ENCODE results near the gene CORIN. TPM values are rescaled to one million over a fixed set of nuclear protein-coding genes. Genes with fewer than 3 reads are reported as not detected.
"Not testable (repeated sequence)": the region's sequence is repeated elsewhere in the genome, so short reads cannot be mapped to it uniquely, and the experiment has no call there.

CORIN gene
- total and polyA plus RNA-seq, 11 donors, result 5.6 to 130 (median 40.1) TPM

GRCh38 chr4:47711183-47711582 is 126.7 kb downstream of the CORIN start:
- DNase-seq, result no peak
- Histone ChIP-seq H3K9me3 (no peaks in the 10 kb centered on the region), H3K27me3 (peaks cover 0 to 14% (median 0%) of the 10 kb centered on the region in 9 donors), H3K36me3 (no peaks in the 10 kb centered on the region), H3K4me1 (peaks cover 0 to 9% (median 0%) of the 10 kb centered on the region in 12 donors), H3K4me3 (no peak overlapping the region), H3K27ac (no peak overlapping the region)
- WGBS, 4 donors, result 90 to 95% (median 91%) methylated on average over 4 of the region's 4 CpGs
- intact Hi-C loops (cut with DNase I), result no loop called here
- ATAC-seq, result peak in 1 of 4 donors; percentile 10
- TF ChIP-seq, protein P1, sequence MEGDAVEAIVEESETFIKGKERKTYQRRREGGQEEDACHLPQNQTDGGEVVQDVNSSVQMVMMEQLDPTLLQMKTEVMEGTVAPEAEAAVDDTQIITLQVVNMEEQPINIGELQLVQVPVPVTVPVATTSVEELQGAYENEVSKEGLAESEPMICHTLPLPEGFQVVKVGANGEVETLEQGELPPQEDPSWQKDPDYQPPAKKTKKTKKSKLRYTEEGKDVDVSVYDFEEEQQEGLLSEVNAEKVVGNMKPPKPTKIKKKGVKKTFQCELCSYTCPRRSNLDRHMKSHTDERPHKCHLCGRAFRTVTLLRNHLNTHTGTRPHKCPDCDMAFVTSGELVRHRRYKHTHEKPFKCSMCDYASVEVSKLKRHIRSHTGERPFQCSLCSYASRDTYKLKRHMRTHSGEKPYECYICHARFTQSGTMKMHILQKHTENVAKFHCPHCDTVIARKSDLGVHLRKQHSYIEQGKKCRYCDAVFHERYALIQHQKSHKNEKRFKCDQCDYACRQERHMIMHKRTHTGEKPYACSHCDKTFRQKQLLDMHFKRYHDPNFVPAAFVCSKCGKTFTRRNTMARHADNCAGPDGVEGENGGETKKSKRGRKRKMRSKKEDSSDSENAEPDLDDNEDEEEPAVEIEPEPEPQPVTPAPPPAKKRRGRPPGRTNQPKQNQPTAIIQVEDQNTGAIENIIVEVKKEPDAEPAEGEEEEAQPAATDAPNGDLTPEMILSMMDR (IDR thresholded peaks at IDR 0.05), result no peak
- no peak for TF ChIP-seq POLR2A (IDR thresholded peaks at IDR 0.05)

DNA sequence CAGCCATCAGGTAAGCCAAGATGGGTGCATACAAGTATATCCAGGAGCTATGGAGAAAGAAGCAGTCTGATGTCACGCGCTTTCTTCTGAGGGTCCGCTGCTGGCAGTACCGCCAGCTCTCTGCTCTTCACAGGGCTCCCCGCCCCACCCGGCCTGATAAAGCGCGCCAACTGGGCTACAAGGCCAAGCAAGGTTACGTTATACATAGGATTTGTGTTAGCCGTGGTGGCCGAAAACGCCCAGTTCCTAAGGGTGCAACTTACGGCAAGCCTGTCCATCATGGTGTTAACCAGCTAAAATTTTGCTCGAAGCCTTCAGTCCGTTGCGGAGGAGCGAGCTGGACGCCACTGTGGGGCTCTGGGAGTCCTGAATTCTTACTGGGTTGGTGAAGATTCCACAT is 131.5 kb downstream of the CORIN start:
- H3K27me3 ChIP-seq, H3K9me3 ChIP-seq, H3K36me3 ChIP-seq, ATAC-seq: not testable (repeated sequence)
- DNase-seq, result peak in 1 of 5 donors; percentile 54
- intact Hi-C loops (cut with DNase I), result loop anchor here in 5 of 10 donors (5.0 to 10.0 kb wide), 6 partner anchors 36 to 208 kb away; partner anchors contain the start of genes CORIN (in 2 of the 5) and NFXL1 (in 1 of the 5)
- WGBS, 4 donors, result 96 to 98% (median 97%) methylated on average over 17 to 18 of the region's 18 CpGs
- peak overlapping the region in 2 of 12 donors; percentile 27 to 46 for H3K4me3 ChIP-seq
- H3K4me1 ChIP-seq, result peaks cover 0 to 15% (median 1%) of the 10 kb centered on the region in 12 donors
- H3K27ac ChIP-seq, result peak overlapping the region in 2 of 12 donors; percentile 35 to 71

DNA sequence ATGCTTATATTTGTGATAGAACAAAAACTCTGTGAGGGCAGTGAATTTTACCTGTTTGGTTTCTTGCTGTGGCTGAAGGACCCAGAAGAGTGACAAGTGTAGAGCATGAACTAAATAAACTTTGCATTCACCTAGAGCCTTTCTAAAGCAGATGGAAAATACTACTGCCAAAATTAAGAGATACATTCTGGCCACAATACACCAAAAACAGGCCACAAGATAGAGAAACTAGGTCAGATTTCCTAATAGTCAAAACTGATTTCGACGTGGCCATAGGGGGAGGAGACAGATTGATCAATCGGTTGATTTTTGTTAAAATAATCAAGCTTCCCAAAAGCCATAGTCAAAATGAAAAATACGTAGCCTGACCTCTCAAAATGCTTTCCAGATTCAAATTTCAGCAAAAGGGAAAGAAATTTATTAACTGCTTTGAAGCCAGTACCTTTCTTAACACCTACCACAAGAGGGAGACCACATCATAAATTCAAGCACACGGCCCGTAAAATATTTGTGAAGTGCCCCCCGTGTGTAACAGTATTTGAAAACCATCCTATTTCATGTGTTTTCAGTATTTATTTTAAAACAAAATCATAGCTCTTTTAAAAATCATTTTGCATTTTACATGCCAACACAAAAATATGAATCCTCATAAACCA is 132.4 kb downstream of the CORIN start:
- WGBS, 4 donors, result 38 to 43% (median 42%) methylated on average over 7 of the region's 7 CpGs

DNA sequence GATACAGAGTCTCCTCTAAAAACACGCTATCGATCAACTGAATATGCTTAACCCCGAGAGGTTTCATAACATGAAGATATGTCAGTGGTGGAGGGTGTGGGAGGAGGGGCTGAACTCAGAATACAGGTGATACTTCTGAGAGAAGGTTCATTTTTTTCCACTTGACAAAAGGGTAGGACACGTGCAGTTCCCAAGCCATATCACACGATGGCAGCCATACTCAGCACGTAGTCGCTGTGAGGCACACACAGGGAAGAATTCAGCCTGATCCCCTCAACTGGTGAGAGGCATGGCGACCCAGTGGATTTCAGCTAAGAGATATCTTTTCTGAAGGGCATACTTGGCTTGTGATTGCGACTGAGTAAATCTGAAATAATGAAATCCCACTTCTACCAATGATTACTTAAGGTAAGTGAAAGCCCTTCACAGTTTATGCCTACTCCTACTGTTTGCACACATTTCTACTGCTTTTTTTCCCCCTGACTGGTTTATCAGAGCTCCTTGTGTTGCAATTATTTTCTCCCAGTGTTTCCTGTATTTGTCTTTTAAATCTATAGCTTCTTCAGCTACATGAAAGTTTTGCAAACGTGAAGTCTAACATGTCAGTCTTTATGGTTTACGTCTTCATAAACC is 133.1 kb downstream of the CORIN start:
- H3K4me3 ChIP-seq, result peak overlapping the region; percentile 7 to 49 (median 29)
- peaks cover 0 to 3% (median 0%) of the 10 kb centered on the region in 9 donors for H3K27me3 ChIP-seq
- ATAC-seq (peak; percentile 89 to 97 (median 94)), DNase-seq (peak; percentile 13 to 67 (median 60))
- TF ChIP-seq, protein P1 (IDR thresholded peaks at IDR 0.05), result peak in 10 of 12 donors; percentile 28 to 61 (median 48)
- no peak for TF ChIP-seq POLR2A (IDR thresholded peaks at IDR 0.05)
- no peaks in the 10 kb centered on the region for H3K9me3 ChIP-seq
- intact Hi-C loops (cut with DNase I), result loop anchor here (1.0 to 10.0 kb wide), 10 partner anchors 37 to 210 kb away; partner anchors contain the start of genes CORIN (in 3 of the 10) and NFXL1 (in 1 of the 10)
- no peaks in the 10 kb centered on the region for H3K36me3 ChIP-seq
- 32 to 49% (median 39%) methylated on average over 11 of the region's 11 CpGs for WGBS, 4 donors
- peak overlapping the region in 7 of 12 donors; percentile 13 to 71 (median 35) for H3K27ac ChIP-seq
- H3K4me1 ChIP-seq, result peaks cover 0 to 25% (median 2%) of the 10 kb centered on the region in 12 donors

More for the DNA sequence above, 132.4 kb downstream of the CORIN start:
- Histone ChIP-seq H3K4me3 (peak overlapping the region; percentile 7 to 49 (median 29)), H3K27me3 (peaks cover 0 to 4% (median 0%) of the 10 kb centered on the region in 9 donors), H3K9me3 (no peaks in the 10 kb centered on the region), H3K4me1 (peaks cover 0 to 23% (median 2%) of the 10 kb centered on the region in 12 donors), H3K36me3 (no peaks in the 10 kb centered on the region), H3K27ac (peak overlapping the region in 8 of 12 donors; percentile 2 to 71 (median 34))
- ATAC-seq (peak in 2 of 4 donors; percentile 51 to 72), DNase-seq (no peak)
- TF ChIP-seq, protein P1 (IDR thresholded peaks at IDR 0.05), result peak; percentile 19 to 55 (median 41)
- no peak for TF ChIP-seq POLR2A (IDR thresholded peaks at IDR 0.05)
- intact Hi-C loops (cut with DNase I), result loop anchor here (1.0 to 10.0 kb wide), 10 partner anchors 37 to 209 kb away; partner anchors contain the start of genes CORIN (in 3 of the 10) and NFXL1 (in 1 of the 10)
